KMS-11 (cell line): ENCODE results near the gene RTN1.
A peak's percentile ranks its signal among the peaks of the same experiment; 100 is the strongest.

ENCODE experiments used
- H2AFZ ChIP-seq: fragments of 200-600 bp; sonication (generic); 2 replicates; pipeline ENCODE4 v1.6.1; 2016; ENCODE audit warnings: antibody characterized with exemption, mixed run types, low read depth
- H3K27ac ChIP-seq: fragments of 200-600 bp; sonication (generic); 2 replicates; pipeline ENCODE4 v1.6.1; 2016; ENCODE audit warnings: mild to moderate bottlenecking, mixed run types
- H3K27me3 ChIP-seq: fragments of 200-600 bp; sonication (generic); 2 replicates; pipeline ENCODE4 v1.6.1; 2017; ENCODE audit warnings: mild to moderate bottlenecking, low read depth, mixed run types, moderate library complexity; ENCODE audit not compliant: insufficient read depth
- H3K36me3 ChIP-seq: fragments of 200-600 bp; sonication (generic); 2 replicates; pipeline ENCODE4 v1.6.1; 2017; ENCODE audit warnings: mild to moderate bottlenecking, mixed run types; ENCODE audit not compliant: insufficient read depth
- H3K4me1 ChIP-seq: fragments of 200-600 bp; sonication (generic); 2 replicates; pipeline ENCODE4 v1.6.1; 2016; ENCODE audit warnings: mild to moderate bottlenecking, low read depth, mixed run types; ENCODE audit not compliant: poor library complexity, severe bottlenecking
- H3K4me2 ChIP-seq: fragments of 200-600 bp; sonication (generic); 2 replicates; pipeline ENCODE4 v1.7.0; 2016; ENCODE audit warnings: mild to moderate bottlenecking, mixed run types
- H3K4me3 ChIP-seq: fragments of 200-600 bp; sonication (generic); IDR thresholded peaks from 2 replicates; pipeline ENCODE4 v1.6.1; 2017; ENCODE audit warnings: low read depth, low read length, mixed read lengths; ENCODE audit not compliant: insufficient read depth
- H3K79me2 ChIP-seq: fragments of 200-600 bp; sonication (generic); 2 replicates; pipeline ENCODE4 v1.6.1; 2016; ENCODE audit warnings: low read depth, mixed run types; ENCODE audit not compliant: insufficient read depth
- H3K9ac ChIP-seq: fragments of 200-600 bp; sonication (generic); 2 replicates; pipeline ENCODE4 v1.6.1; 2016; ENCODE audit warnings: mild to moderate bottlenecking, mixed run types
- H4K20me1 ChIP-seq: fragments of 200-600 bp; sonication (generic); 2 replicates; pipeline ENCODE4 v1.6.1; 2016; ENCODE audit warnings: mild to moderate bottlenecking, mixed run types; ENCODE audit not compliant: insufficient read depth
- CTCF ChIP-seq: fragments of 200-600 bp; sonication (generic); conservative IDR thresholded peaks from 2 replicates; pipeline ENCODE4 v1.6.1; 2017; ENCODE audit warnings: low read depth, mild to moderate bottlenecking, antibody characterized with exemption, low read length, moderate library complexity, mixed read lengths

The RTN1 gene

GRCh38 chr14:59890676-59891075, 20.1 kb upstream of the RTN1 start:
- H3K36me3 ChIP-seq = no peaks in the 10 kb centered on the region
- H3K4me3 ChIP-seq = no peak overlapping the region
- no peak overlapping the region for H3K4me2 ChIP-seq
- peaks cover 3% of the 10 kb centered on the region for H3K4me1 ChIP-seq
- H3K27ac ChIP-seq = no peak overlapping the region
- no peaks in the 10 kb centered on the region for H3K27me3 ChIP-seq
- H4K20me1 ChIP-seq = no peaks in the 10 kb centered on the region
- H3K79me2 ChIP-seq = no peaks in the 10 kb centered on the region
- H3K9ac ChIP-seq = no peak overlapping the region
- TF ChIP-seq CTCF = no peak
- no peak overlapping the region for H2AFZ ChIP-seq

- Histone ChIP-seq H3K36me3 (no peaks in the 10 kb centered on the region), H2AFZ (no peak overlapping the region), H3K4me3 (no peak overlapping the region), H3K4me2 (no peak overlapping the region), H3K79me2 (no peaks in the 10 kb centered on the region), H3K27ac (no peak overlapping the region), H3K9ac (no peak overlapping the region), H4K20me1 (no peaks in the 10 kb centered on the region), H3K4me1 (no peaks in the 10 kb centered on the region), H3K27me3 (no peaks in the 10 kb centered on the region)
- TF ChIP-seq CTCF = peak; percentile 18; the same call in 1 of the 2 replicates
Measured at GRCh38 chr14:59882957-59883356, 12.4 kb upstream of the RTN1 start.

GRCh38 chr14:59871166-59871495, 555 bp upstream of the RTN1 start:
- Histone ChIP-seq H3K9ac (peak overlapping the region; percentile 27; the same call in 1 of the 2 replicates), H3K4me1 (no peaks in the 10 kb centered on the region), H3K79me2 (no peaks in the 10 kb centered on the region), H3K27ac (no peak overlapping the region), H3K36me3 (no peaks in the 10 kb centered on the region), H2AFZ (peak overlapping the region; percentile 84), H3K27me3 (no peaks in the 10 kb centered on the region), H4K20me1 (no peaks in the 10 kb centered on the region), H3K4me3 (no peak overlapping the region), H3K4me2 (peak overlapping the region; percentile 76)
- no peak for TF ChIP-seq CTCF

- Histone ChIP-seq H3K36me3 (no peaks in the 10 kb centered on the region), H3K4me2 (no peak overlapping the region), H3K4me1 (no peaks in the 10 kb centered on the region), H3K27me3 (no peaks in the 10 kb centered on the region), H3K27ac (no peak overlapping the region), H3K79me2 (no peaks in the 10 kb centered on the region), H3K4me3 (no peak overlapping the region), H3K9ac (no peak overlapping the region), H2AFZ (peak overlapping the region; percentile 84; the same call in 1 of the 2 replicates), H4K20me1 (no peaks in the 10 kb centered on the region)
- TF ChIP-seq CTCF = no peak
Measured at GRCh38 chr14:59869381-59870255, 958 bp downstream of the RTN1 start.
